GM12878 (cell line): ENCODE measurements around the gene CCDC184. TPM values are rescaled to one million over a fixed set of nuclear protein-coding genes. Genes with fewer than 3 reads are reported as not detected.

Experiments
- BCLAF1 ChIP-seq: fragments of 450-650 bp; IDR thresholded peaks from 2 replicates; pipeline ENCODE4 v1.6.1; 2017; ENCODE audit warnings: antibody characterized with exemption, mild to moderate bottlenecking, moderate library complexity
- CBFB ChIP-seq: IDR thresholded peaks from 2 replicates; pipeline ENCODE4 v1.6.1; 2016; ENCODE audit warnings: antibody characterized with exemption, low read depth
- CUX1 ChIP-seq: IDR thresholded peaks from 2 replicates; pipeline ENCODE4 v1.6.1; 2012; ENCODE audit warnings: improper control_type of control experiment, low read depth, low read length; ENCODE audit not compliant: insufficient replicate concordance
- DPF2 ChIP-seq: fragments of 450-650 bp; IDR thresholded peaks from 2 replicates; pipeline ENCODE4 v1.6.1; 2017; ENCODE audit warnings: mild to moderate bottlenecking
- GABPA ChIP-seq: IDR thresholded peaks from 2 replicates; pipeline ENCODE4 v1.6.1; 2014; ENCODE audit warnings: antibody characterized with exemption, low read depth, mild to moderate bottlenecking, inconsistent platforms
- HCFC1 ChIP-seq: fragments of 150-350 bp; IDR thresholded peaks from 2 replicates; pipeline ENCODE4 v1.6.1; 2014; ENCODE audit warnings: low read length
- JUND ChIP-seq: IDR thresholded peaks from 2 replicates; pipeline ENCODE4 v1.6.1; 2012; ENCODE audit warnings: low read depth, mild to moderate bottlenecking, low read length, improper control_type of control experiment, moderate library complexity
- KAT2A ChIP-seq: conservative IDR thresholded peaks from 2 replicates; pipeline ENCODE4 v1.6.1; 2011; ENCODE audit warnings: low read depth, low read length; ENCODE audit not compliant: control insufficient read depth
- MEF2A ChIP-seq: IDR thresholded peaks from 2 replicates; pipeline ENCODE4 v1.6.1; 2011; ENCODE audit warnings: low read depth, mild to moderate bottlenecking, low read length, moderate library complexity; ENCODE audit not compliant: insufficient read depth
- MTA2 ChIP-seq: fragments of 450-650 bp; IDR thresholded peaks from 2 replicates; pipeline ENCODE4 v1.6.1; 2016; ENCODE audit warnings: low read depth, mild to moderate bottlenecking, moderate library complexity
- NR2C2 ChIP-seq: IDR thresholded peaks from 2 replicates; pipeline ENCODE4 v1.6.1; 2011; ENCODE audit warnings: borderline replicate concordance, low read depth; ENCODE audit not compliant: control insufficient read depth, insufficient read length
- PML ChIP-seq: IDR thresholded peaks from 2 replicates; pipeline ENCODE4 v1.6.1; 2012; ENCODE audit warnings: low read length, inconsistent platforms
- RCOR1 ChIP-seq: conservative IDR thresholded peaks from 2 replicates; pipeline ENCODE4 v1.6.1; 2012; ENCODE audit warnings: low read depth, low read length, improper control_type of control experiment
- RELA ChIP-seq: fragments of 450-650 bp; IDR thresholded peaks from 2 replicates; pipeline ENCODE4 v1.8.0; 2014; ENCODE audit warnings: borderline replicate concordance; ENCODE audit not compliant: partially characterized antibody
- RFX5 ChIP-seq: IDR thresholded peaks from 2 replicates; pipeline ENCODE4 v1.6.1; 2011; ENCODE audit warnings: low read depth, low read length, improper control_type of control experiment
- SMC3 ChIP-seq: IDR thresholded peaks from 2 replicates; pipeline ENCODE4 v1.6.1; 2011; ENCODE audit warnings: low read length, improper control_type of control experiment, borderline replicate concordance
- SREBF1 ChIP-seq: IDR thresholded peaks from 2 replicates; pipeline ENCODE4 v1.6.1; 2012; ENCODE audit warnings: mild to moderate bottlenecking, low read length
- SRF ChIP-seq, 2 experiments: IDR thresholded peaks; 2 replicates each; pipeline ENCODE4 v1.6.1; 2011; ENCODE audit warnings: low read depth in 2 of 2, low read length in 2 of 2, mild to moderate bottlenecking in 1 of 2, moderate library complexity in 1 of 2
- TARDBP ChIP-seq: IDR thresholded peaks from 2 replicates; pipeline ENCODE4 v1.6.1; 2016; ENCODE audit warnings: borderline replicate concordance
- TBL1XR1 ChIP-seq: IDR thresholded peaks from 2 replicates; pipeline ENCODE4 v1.6.1; 2012; ENCODE audit warnings: low read depth, low read length, improper control_type of control experiment
- WRNIP1 ChIP-seq: IDR thresholded peaks from 2 replicates; pipeline ENCODE4 v1.6.1; 2011; ENCODE audit warnings: low read depth, low read length, improper control_type of control experiment, borderline replicate concordance
- polyA plus RNA-seq, 11 experiments: library from polyadenylated mRNA; depleted of rRNA in 4 of 11; unstranded in 6 of 11; stranded (reverse) in 5 of 11; fragments of >200 nt; fragmentation: Nextera tagmentation in 4 of 11; fragmentation: Illumina TruSeq in 1 of 11; extraction: Ambion mirVana in 4 of 11; extraction: Trizol in 1 of 11; gene quantifications; 1 replicate in 1 of 11; 2 replicates in 10 of 11; pipeline versions ENCODE4 v1.2.1 to v1.2.3, GENCODE V29; 2011 to 2016; ENCODE audit warnings: inconsistent platforms in 2 of 11, missing spikeins in 2 of 11, low read depth in 1 of 11
- total RNA-seq, 4 experiments: library from RNA; depleted of rRNA in 3 of 4; stranded (reverse); fragments of >200 nt in 3 of 4; fragmentation: Illumina TruSeq in 1 of 4; extraction: Trizol in 1 of 4; gene quantifications; 2 replicates each; pipeline versions ENCODE4 v1.2.1 to v1.2.3, GENCODE V29; 2013 to 2021
- TF ChIP-seq, protein P1 (sequence below): fragments of 450-650 bp; IDR thresholded peaks from 2 replicates; pipeline ENCODE4 v1.6.1; 2017; ENCODE audit warnings: borderline replicate concordance

The CCDC184 gene
- total and polyA plus RNA-seq, 10 of the 15 experiments (the other 5 are each of a cell fraction or from before 2014, with no cell fraction given), result not detected

GRCh38 chr12:48157018-48157888 is 26.2 kb upstream of the CCDC184 start, which contains the start of gene ASB8 (continued):
- TF ChIP-seq GABPA (peak; percentile 93), RELA (no peak), MTA2 (peak; percentile 92), CBFB (peak; percentile 41; the same call in 1 of the 2 replicates), JUND (no peak), PML (no peak), KAT2A (no peak), SRF (IDR thresholded peaks at IDR 0.05; ENCODE audit: low read depth in 2 of 2, low read length in 2 of 2) (no peak), TARDBP (peak; percentile 37; the same call in 1 of the 2 replicates), NR2C2 (peak; percentile 97), CUX1 (no peak), WRNIP1 (no peak), DPF2 (0 out of 2 replicates have a peak, but pooled peaks have one; percentile 40), TBL1XR1 (peak; percentile 61; the same call in 1 of the 2 replicates), MEF2A (no peak), RCOR1 (no peak), SMC3 (no peak), HCFC1 (peak; percentile 55), SREBF1 (peak; percentile 72), RFX5 (no peak), BCLAF1 (no peak)
- TF ChIP-seq, protein P1, sequence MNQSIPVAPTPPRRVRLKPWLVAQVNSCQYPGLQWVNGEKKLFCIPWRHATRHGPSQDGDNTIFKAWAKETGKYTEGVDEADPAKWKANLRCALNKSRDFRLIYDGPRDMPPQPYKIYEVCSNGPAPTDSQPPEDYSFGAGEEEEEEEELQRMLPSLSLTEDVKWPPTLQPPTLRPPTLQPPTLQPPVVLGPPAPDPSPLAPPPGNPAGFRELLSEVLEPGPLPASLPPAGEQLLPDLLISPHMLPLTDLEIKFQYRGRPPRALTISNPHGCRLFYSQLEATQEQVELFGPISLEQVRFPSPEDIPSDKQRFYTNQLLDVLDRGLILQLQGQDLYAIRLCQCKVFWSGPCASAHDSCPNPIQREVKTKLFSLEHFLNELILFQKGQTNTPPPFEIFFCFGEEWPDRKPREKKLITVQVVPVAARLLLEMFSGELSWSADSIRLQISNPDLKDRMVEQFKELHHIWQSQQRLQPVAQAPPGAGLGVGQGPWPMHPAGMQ, result no peak
